C4-2B (cell line): ENCODE measurements around the gene WDR55.

Experiments used
- ZFX ChIP-seq: fragments of 450-650 bp; IDR thresholded peaks from 2 replicates; pipeline ENCODE4 v1.6.1; 2017
- TF ChIP-seq, protein P1 (sequence below): fragments of 450-650 bp; conservative IDR thresholded peaks from 2 replicates; pipeline ENCODE4 v1.5.1; 2017; ENCODE audit warnings: mild to moderate bottlenecking

DNA sequence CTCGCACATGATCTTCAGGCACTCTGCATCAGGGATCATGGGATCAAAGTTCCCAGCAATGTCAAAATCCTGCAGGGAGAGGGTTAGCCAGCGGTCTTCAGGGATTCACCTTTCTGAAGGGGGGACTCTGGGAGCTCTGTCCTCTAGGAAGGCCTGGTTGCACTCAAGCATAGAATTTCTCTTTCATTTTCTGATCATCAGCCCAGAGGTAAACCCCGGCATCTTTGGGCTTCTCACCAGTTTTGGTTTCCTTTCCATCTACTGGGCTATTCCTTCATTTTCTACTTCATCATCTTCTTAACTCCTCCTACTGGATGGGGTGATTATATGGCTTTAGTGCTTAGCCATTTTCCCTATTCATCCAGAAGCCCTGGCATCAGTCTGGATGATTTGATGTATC, 13.2 kb downstream of the WDR55 start:
- TF ChIP-seq, protein P1, sequence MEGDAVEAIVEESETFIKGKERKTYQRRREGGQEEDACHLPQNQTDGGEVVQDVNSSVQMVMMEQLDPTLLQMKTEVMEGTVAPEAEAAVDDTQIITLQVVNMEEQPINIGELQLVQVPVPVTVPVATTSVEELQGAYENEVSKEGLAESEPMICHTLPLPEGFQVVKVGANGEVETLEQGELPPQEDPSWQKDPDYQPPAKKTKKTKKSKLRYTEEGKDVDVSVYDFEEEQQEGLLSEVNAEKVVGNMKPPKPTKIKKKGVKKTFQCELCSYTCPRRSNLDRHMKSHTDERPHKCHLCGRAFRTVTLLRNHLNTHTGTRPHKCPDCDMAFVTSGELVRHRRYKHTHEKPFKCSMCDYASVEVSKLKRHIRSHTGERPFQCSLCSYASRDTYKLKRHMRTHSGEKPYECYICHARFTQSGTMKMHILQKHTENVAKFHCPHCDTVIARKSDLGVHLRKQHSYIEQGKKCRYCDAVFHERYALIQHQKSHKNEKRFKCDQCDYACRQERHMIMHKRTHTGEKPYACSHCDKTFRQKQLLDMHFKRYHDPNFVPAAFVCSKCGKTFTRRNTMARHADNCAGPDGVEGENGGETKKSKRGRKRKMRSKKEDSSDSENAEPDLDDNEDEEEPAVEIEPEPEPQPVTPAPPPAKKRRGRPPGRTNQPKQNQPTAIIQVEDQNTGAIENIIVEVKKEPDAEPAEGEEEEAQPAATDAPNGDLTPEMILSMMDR, result no peak
- no peak for TF ChIP-seq ZFX
